Stimulated activated CD4-positive, alpha-beta T cell treated with anti-CD3 and anti-CD28 coated beads, TNF-alpha, amount 100 ng/mL, for 48 hours (primary cell): ENCODE data around the gene SLC45A3.
"Not testable (repeated sequence)": the region's sequence is repeated elsewhere in the genome, so short reads cannot be mapped to it uniquely, and the experiment has no call there.

Source experiments
- DNase-seq, 3 donors: peaks; one replicate each; pipeline ENCODE4 v3.0.0-alpha.2; 2020; ENCODE audit warnings: low read depth in 3 of 3

The SLC45A3 gene

DNA sequence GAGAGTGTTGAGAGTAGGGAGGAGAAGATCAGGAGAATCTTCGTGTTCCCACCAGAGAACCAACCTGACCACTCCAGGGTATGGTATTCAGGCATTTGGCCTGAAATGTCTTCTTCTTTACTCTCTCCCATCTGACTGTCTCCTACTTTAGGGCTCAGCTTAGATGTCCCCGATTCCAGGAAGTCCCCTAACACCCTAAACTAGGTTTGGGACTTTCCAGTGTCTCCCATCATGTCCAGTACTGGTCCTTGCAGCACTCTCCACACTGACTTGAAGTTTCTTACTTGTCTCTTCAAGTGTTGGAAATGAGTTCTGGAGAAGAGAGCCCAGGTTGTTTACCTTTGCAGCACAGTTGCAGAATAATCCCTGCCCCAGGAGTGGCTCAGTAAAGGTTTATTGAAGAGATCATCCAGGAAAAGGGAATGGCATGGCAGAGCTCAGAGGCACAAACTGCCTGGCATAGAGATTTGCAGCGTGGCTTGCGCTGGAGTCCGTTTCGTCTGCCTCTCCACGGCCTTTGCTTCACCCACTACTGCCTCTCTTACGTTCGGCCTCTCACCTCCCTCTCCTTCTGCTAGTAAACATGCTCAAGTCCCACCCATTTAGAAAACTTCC, 42.3 kb downstream of the SLC45A3 start:
- DNase-seq = no peak

DNA sequence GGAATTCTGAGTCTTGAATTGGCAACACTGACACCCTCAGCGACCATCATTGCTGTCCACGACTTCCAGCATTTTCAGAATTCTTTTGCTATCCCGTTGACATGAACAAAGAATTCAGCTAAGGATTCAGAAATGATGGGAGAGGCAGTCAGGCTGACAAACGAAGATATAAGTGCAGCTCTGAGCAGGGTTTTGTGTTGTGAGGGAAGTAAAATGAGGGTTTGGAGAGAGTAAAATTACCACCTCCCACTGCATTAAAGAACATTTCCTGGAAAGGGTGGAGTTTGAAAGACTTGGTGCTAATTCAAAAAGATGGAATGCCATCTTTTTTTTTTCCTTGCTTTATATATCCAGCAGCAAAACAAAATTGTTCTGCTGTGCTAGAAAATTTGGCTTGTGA, 43.6 kb downstream of the SLC45A3 start:
- DNase-seq = no peak

DNA sequence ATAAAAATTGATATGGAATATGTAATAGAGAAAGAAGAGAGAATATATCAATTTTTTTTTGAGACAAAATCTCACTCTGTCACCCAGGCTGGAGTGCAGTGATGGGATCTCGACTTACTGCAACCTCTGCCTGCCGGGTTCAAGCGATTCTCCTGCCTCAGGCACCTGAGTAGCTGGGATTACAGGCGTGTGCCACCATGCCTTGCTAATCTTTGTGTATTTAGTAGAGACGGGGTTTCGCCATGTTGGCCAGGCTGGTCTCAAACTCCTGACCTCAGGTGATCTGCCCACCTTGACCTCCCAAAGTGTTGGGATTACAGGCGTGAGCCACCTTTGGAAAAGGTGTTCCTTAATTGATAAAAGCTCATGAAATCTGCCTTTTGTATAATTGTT, 44.2 kb downstream of the SLC45A3 start:
- DNase-seq = not testable (repeated sequence)

DNA sequence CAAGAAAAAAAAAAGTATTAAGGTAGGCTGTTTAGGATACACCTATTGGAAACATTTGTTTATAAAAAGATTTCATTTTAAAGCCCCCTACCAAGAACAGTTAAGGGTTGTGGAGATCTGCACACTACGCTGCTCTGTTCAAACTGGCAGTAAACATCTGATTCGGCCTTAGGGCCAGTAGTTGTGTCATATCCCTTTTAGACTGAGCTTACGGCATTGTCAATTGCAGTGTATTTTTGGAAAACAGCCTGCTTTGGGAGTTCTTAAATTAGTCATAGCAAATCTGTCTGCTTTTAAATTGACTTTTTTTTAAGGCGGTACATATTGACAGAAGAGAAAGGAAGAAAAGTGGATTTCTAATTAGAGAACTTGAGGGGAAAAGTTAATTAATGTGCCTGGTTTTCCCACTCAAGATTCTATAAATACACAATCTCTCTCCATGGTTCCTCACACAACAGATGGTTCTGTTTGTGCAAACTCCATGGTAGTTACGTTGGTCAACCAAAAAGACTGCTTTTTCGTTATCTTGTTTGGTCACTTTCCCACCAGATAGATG, 46.8 kb downstream of the SLC45A3 start:
- no peak for DNase-seq

DNA sequence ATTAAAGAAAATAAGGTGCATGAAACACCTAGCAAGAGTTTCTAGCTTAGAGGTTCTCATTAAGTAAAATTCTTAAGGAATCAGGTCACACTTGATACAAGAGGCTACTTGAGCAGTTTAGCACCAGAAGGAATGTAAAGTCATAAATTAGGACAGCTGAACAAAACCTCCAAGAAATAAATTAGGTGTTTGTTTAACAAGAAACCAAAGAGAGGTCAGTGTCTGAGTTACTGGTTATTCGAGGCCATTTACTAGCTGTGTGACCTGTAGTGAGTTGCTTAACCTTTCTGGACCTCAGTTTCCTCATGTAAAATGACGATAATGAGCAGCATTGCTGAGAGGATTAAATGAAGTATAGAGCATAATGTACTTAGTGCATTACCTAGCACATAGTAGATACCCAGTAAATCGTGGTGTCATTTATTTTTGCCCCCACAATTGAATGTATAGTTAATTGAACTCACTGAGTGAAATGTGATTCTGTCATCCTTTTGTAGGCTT, 47.6 kb downstream of the SLC45A3 start:
- no peak for DNase-seq

DNA sequence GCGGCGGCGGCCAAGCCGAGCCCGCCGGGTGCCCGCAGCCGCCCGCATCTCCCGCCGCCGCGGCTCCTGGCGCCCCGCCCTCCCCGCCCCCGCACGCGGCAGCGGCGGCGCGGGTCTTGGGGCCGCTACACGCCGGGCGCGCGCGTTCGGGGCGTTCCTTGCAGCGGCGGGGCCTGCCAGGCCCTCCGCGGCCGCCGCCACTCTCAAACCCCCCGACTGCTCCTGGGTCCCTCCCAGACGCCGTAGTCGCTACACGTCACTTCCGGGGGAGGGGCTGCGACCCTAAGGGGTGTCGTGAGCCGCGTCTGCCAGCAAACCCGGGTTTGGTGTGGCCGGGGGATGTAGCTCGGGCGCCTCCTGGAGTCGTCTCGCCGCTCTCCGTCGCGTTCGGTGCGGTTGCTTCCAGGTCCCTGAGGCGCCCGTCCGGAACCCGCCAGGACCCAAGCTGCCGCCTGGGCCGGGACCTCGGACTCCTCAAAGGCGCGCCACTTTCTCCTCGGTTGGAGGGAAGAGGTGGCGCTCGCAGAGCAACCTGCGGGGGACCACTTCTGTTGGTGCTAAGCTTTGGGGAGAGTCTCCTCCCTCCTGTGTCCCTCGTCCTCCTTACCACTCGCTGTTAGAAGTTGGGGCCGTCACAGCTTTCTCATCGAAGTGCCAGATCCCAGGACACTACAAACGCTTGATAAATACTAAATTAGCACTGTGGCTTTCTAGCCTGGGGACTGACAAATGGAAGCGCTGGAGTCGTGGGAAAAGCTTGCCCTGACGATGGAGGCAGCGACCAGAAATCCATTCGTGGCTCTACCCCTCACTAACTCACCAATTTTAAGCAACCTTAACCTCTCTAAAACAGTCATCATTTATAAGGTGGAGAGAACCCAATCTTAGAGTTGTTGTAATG, 48.3 kb downstream of the SLC45A3 start, which contains the start of gene ELK4:
TSS of gene ELK4 (minus strand) at position 244 of the 901 bp plus-strand sequence. CDS start 8,129 bp downstream, outside the sequence.
- DNase-seq = peak; percentile 99 to 100 (median 99)

DNA sequence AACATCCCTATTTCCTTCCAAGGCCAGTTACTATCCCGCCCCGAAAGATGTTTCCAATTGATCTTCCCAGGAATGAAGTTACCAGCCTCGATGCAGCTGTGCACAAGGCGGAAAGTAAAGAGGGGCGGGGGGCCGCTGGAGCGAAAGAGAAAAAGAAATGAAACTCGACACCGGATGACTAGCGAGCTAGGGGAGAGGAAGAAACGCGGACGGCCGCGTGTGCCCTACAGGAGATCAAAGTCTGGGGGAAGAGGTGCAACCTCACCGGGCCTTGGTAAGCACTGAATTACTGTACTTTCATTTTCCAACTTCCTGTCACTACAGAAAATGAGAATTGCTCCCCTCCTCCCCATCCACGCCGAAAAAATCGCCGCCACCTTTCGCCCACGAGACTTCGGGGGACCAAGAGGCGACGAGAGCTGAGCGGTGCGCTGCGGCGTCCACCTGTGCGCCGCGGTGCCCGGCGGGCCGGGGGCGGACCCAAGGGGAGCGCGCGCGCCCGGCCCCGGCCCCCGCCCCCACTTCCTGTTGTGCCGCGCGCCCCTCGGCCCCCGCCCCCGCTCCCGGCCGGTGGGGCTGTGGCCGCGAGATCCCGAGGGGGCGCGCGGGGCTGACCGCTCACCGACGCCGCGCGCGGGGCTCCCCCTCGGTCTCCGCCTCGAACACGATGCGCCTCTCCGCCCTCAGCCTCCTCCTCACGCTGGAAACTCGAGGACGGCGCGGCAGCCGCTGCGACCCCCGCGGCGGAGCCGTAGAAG, 49.1 kb downstream of the SLC45A3 start:
- peak; percentile 67 to 83 (median 68) for DNase-seq

DNA sequence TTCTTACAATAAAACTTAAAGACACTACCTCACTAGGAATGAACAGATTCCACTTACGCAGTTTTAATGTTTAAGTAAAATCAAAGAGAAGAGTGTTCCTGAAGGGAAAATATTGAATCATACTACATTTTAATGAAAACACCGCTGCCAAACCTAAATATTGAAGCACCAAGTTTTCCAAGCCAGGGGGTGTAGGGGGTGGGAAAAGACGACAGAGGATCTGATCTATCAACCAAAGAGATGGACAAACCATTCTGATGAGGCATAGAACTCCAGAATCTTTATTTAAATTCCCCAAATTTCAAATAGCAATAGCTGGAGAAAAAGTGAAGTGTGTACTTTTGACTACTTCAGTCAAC, 49.7 kb downstream of the SLC45A3 start:
- DNase-seq = no peak

DNA sequence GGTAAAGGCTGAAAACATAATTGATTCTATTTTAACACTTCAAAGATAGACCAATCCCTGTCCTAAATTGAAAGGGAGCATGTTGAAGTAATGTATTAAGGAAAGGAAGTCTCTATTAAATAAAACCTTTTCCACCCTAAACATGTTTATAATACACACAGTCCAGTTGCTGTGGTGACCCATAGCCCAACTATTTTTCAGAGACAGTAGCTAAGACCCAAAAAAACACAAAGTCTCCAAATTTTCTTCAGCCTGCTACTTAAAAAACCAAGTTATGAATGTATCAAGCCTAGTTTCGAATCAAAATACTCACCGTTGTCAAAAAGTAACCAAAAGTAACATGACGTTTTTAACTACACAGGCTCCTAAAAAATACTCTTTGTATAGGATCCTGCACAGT, 50.1 kb downstream of the SLC45A3 start:
- no peak for DNase-seq

DNA sequence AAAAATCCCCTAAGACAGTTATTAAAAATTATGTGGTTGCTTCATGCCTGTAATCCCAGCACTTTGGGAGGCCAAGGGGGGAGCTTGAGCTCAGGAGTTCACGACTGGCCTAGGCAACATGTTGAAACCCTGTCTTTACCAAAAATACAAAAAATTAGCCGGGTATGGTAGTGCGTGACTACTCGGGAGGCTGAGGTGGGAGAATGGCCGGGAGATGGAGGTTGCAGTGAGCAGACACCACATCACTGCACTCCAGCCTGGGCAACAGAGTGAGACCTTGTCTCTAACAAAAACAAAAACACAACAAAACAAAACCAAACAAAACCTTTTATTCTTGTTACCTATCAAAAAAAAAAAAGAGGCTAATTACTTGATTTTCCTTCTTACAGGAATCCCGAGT, 50.6 kb downstream of the SLC45A3 start:
- DNase-seq = no peak

DNA sequence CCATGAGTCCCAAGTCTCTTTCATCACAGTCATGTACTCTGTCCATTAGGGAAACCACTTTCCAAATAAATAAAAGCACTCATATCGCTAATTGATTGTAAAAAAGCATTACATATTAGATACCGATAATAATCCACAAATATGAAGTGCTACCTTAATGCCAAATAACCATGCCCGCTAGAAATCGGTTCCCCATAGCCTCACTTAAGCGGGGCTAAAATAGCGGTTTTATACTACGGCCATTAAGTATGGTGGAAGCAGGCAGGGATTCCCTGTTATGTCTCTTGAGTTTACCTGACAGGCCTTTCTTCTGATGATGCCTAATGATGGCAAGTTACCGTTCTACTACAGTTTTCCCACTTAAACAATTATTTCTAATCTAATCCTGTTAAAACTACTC, 52.4 kb downstream of the SLC45A3 start:
- no peak for DNase-seq

DNA sequence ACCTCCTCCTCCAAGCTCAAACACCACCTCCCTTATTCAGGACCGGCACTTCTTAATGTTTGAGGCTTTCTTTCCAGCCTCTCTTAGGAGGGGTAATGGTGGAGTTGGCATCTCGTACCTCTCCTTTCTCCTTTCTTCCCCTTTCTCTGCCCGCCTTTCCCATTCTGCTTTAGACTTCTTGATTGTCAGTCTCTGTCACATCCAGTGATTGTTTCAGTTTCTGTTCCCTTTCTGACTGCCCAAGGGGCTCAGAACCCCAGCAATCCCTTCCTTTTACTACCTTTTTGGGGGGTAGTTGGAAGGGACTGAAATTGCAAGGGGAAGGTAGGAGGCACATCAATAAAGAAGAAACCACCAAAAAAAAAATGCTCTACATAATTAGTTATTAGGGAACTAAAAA, 54.1 kb downstream of the SLC45A3 start:
- no peak for DNase-seq

DNA sequence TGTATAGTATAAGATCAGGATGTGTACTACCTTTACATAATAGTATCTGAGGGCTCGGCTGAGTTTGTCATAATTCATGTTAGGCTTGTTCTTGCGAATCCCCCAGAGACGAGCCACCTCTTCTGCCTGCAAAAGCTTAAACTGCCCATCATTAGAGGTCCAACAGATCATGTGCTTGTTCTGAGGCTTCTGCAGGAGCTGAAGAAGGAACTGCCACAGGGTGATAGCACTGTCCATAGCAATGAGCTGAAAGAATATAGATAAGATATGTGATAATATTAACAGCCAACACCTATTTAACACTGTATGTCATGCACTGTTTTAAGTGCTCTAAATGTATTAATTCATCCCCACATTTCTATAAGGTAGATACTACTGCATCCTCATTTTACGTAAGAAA, 56.7 kb downstream of the SLC45A3 start:
- no peak for DNase-seq

DNA sequence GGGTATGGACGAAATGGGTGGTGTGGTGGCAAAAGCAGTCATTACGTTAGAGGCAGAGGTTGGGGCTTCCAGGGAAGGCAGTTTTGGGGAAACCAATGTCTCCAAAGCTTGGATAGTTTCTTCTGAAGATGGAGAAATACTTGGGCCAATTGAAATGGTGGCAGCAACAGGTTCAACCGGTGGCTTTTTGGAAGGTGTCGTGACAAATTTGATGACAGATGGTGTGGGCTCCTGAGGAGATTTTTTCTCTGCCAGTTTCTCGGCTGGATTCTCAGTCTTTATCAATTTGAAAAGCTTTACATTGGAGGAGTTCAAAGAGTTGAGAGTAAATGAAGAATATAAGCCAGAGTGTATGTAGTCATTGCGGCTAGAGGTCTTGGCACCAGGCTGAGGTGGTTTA, 60.0 kb downstream of the SLC45A3 start:
- no peak for DNase-seq

DNA sequence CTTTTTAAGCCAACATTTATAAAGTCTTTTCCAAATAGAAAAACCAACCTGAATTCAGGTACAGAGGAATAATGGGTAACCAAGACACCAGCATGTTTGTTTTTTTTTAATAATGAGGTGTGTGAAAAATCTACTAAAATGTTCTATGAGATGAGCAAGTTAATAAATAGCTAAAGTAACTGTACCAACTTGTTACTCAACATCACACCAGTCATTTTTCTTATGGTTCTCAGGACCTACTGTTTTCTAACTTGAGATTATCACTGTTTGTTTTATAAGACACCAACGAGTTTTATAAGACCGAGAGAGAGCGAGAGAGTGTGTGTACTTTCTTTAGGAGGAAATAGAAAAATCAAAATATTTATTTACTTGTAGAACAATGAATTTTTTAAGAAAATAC, 60.9 kb downstream of the SLC45A3 start:
- DNase-seq = no peak

DNA sequence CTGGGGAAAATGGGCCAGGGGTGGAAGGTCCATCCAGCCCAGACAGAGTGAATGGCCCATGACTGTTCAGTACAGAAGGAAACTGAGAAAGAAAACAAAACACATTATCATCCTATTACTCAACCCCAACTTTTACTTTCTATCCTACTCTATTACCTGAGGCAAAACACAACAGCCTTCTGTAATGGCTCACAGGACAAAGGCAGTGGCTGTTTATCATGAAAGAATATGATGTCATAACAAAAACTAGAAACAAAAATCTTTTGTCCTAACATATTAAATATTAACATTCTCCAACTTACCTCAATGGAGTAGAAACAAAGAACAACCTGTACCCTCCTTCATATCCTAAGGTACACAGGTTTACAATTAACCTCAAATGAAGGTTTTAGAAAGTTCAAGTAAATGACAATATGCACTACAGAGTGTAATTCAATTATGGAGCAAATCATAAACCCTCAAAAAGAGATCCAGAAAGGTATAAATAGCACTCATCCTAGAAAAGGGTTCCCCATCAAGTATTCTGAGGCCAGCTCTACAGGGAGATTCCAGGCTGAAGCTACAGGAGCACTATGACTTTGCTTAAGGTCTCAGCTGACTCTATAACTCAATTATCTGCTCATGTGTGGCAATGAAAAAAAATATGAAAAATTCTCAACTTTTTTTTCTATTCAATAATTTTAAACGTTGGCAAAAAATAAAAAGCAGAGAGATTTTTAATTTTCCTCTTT, 63.6 kb downstream of the SLC45A3 start:
- DNase-seq = no peak

DNA sequence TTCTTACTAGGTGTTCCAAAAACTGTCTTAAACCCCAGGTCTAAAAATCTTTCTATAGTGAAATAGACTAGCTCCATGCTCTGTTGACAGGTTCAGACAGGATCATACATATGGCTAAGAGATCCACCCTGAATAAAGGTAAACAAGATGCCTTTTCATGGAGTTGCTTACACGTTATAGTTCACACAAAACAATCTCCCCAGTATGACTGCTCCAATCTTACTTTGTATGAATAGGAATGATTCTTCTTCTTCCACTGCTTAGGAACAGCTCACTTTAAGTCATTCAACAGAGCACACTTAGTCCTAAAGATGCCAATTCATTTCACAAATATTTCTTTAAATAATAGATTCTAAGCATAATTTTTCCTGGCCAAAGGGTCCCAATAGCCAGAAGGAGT, 64.5 kb downstream of the SLC45A3 start:
- no peak for DNase-seq

DNA sequence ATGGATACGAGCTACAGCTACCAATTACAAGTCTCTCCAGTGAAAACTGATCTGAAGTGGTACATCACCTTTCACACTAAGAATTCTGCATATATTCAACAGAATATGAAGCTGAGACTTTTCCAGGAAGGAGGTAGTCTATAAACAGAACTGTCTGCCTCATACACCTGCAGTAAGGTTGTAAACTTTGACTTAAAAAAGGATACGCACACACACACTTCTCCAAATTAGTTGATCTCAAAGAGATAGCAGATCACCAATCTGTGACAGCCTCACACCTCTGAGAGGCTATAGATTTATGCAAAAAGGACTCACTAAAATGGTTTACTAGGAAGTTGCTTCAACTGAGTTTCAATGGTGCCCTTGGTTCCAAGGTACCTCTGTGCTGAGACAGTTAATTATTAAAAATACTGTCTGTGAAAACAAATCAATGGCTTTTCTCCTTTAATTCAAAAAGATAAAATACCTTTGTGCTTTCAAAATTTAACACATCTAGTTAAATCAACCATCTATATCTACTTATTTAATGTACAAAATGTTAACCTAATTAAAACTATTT, 66.4 kb downstream of the SLC45A3 start:
- no peak for DNase-seq

DNA sequence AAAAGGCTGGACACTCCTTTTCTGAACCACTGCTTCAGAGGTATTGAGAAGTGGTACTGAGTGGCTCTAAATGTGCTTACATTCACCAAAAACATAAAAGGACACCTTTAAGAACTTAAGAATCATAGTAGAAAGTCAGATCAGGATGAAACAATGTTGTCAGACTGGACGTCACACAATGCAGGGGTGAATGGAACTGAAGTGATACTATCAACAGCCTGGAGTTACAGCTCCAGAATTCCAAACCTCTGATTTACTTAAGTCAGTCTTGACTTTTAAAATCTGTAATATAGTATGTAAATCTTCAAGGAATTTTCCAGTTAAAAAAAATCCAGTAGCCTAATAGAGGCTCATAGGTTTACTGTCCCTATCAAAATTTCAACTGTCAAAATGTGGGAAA, 67.8 kb downstream of the SLC45A3 start:
- DNase-seq = no peak

DNA sequence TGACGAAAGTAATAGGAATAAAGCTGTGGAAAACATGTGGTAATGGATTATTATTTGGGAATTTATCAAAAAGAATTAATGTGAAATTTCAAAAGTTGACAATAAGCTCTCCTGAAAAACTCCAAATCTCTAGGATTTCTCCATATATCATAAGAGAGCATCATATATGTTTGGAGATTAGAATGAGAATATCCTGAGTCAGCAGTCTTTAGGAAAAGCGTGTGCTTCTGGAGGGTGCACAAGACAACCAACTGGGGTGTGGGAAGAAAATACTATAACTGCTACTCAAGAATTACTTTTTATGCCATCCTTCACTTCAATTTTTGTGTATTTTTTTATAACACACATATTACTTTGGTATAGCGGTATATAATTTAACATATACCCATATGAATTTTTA, 68.2 kb downstream of the SLC45A3 start:
- no peak for DNase-seq

DNA sequence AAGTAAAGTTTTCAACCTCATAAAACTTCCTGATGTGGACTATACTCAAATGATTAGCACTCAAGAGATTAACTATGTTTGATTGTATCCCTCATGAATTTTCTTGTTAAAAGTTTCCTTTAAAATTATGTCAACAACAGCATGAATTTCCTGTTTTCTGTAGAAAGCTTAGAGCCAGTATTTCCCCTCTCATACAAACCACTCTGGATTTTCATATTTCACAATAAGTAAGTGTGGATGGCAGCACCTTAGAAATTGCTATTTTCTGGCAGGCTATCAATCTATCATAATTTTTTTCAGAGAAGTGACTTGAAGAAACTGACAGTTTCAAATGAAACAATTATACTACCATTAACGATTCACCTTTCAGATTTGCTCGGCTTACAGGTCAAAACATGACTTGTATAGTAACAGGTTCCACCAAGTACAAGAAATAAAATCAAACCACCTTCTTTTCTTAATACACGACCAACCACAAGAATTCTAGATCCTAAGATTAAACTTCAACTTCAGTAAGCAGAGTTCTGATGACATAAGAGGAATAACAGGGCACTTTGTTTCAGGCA, 69.3 kb downstream of the SLC45A3 start:
- no peak for DNase-seq
